Islet precursor cell (in vitro differentiated cells): Measurements from ENCODE around the gene STARD8.

Experiments
- DNase-seq: peaks from one replicate; pipeline ENCODE4 v3.0.0-alpha.2; 2018

Gene STARD8

DNA sequence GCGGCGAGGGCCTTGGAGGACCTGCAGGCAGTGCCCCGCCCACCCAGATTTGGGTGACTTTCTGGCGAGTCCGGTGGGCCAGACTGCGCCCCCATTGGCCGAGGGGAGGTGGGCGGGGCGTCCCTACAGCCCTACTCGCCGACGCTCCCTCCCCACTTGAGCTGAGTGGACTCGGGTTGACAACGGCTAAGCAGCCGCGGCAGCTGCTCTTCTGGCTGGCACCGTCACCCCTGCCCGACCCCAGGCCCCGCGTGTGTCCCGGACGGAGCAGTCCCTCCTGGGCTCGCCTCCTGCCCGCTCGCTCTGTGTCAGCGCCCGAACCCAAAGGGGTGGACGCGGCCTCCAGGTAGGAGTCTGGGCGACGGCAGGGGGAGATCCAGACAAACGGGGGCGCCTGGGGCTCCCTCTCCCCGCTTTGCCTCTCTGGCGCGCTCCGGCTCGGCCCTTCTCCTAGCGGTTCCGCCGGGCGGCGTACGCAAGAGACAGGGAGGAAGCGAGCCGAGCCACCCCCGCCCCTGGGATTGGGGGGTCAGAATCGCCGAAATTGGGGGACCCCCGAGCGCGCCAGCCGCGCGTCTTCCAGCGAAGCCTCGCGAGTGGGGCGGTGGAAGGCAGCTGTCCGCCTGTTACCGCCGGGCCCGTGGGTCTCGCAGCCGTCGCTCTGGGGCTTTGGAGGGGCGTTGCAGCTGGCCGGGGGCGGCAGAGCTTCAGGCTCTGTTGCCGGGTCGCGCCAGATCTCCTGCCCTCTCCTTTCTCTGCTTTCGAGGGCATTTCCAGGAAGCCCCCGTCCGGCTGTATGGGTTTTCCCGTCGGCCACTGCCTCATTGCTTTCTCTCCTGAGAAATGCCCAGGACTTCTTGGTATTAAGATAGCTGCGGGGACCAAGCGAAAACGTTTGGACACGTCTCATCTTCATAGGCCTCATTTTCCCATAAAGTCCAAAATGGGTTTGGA, 46.3 kb downstream of the STARD8 start:
- DNase-seq: peak; percentile 91

DNA sequence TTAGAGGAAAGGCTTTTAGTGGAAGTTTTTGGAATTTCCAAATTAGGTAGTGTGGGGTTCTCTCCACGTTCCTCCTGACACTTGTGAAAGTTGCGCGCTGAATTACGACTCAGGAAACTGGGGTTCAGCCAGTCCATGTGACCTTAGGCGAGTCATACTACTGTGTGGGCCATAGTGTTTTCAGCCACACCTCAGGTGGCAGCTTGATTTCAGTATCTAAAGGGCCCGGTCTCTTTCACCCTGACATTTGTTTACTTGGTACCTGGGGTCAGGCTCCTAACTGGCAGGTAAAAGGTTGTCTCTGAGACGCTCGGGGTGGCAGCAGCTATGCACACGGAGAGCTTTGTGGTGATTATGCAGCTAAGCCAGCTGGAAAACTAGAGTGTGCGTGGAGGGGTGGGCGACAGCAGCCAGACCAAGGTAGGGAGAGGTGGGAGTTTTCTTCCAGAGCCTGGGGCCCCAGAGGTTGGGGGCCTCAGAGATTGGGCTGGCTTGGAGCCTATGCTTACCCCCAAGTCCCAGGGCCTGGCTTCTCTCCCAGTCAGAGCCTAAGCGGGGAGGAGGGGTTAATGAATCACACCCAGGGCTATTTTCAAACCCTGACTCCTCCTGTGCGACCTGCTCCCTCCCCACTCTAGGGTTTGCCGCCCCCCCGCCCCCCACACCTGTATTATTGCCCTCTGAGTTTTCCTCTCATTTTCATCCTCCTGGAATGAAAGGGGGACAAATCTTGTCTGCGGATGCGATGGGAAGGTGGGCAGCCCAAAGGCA, 47.2 kb downstream of the STARD8 start:
- no peak for DNase-seq

DNA sequence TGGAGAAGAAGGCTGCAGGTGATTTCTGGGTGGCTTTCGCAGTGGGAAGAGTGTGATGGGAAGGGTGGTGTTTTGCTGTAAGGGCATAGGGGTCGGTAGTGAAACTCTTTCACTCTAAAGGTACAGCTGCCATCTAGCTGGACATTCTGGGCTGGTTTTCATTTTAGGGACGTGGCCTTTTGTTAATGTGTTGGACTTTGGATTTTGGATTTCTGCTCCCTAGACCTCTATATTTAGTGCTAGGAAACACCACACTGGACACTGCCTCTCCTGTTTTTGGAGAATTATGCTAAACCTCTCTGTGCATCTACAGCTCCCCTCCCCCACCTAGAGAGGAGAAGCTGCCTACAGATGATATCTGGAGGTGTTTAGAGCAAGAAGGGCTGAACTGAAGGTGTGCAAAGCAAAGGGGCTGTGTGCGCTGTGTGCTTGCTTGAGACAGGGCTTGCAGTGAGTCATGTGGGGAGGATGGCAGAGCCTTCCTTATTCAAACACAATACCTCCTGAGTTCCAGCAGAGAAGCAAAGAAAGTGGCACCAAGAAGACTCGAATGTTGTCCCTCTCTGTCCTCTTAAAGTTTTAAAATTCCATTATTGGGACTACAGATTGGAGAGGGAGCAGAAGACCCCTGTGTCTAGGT, 47.9 kb downstream of the STARD8 start:
- no peak for DNase-seq

DNA sequence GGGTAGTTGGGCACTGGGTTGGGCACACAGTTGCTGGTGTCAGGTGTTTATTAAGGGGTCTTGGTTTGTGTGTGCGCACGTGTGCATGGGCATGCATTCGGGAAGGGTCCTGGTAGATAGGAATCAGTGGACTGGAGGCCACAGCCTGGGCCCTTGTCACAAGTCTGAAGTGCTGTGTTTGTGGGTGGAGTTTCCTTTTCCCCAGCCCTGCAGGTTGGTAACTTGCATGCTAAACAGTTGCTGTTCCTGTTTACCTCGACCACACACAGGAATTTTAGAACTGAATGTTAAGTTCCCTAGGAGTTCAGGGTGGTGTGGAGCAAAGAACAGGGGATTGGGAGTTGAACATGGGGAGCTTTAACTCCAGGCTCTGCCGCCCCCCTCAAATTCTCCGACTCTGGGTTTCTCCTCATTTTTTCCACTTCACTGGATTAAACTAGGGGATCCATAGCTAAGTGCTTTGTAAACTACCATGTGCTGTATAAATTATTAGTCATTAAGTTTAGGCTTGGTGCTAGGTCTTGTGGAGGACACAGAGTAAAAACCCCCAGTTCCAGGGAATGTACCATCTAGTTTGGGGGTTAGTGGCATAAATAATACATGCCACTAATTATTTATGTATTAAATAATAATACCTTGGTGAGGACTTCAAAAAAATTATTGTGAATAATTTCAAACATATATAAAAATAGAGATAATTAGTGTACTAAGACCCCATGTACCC, 49.0 kb downstream of the STARD8 start:
- DNase-seq: no peak

DNA sequence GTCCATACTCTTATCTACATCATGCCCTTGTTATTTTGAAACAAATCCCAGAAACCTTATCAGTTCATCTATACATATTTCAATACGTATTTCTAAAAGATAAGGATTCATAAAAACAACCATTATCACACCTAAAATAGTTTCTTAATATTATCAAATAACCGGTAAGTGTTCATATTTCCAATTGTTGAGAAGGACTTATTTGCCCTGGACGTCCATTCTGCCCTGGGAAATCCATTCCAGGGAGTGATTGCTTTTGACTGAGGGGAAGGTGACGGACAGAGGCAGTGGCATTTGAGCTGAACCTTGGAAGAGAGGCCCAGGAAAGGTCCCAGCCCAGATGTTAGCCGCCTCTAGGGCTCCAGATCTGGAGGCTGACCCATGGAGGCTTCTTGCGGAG, 49.6 kb downstream of the STARD8 start:
- DNase-seq: no peak

DNA sequence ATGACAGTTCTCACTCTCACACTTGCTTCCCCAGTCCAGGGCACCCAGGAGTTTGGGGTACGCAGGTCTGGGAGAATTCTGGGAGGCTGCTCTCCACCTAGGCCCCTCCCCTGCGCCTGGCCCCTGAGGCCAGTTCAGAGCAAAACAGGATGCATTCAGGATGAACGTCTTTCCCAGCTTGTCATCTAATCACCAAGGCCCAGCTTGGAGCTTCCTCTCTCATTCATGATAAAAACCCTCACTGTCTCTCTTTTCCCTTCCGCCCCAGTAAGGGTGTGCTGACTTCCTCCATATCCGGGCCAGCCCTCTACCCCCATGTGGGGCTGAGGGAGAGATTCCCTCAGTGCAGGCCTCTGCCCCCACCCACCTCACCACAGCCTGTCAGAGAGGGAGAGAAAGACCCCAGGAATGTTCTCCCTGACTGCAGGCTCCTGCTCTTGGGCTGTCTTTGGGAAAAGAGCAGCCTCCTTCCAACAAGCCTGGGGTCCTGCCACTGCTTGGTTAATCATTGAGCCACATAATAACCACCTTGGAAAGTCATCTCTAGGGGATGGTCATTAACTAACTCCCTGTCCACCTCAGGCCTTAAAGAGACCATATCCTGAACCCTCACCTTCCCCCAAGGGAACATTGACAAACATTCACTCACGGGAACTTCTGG, 50.1 kb downstream of the STARD8 start:
- no peak for DNase-seq

DNA sequence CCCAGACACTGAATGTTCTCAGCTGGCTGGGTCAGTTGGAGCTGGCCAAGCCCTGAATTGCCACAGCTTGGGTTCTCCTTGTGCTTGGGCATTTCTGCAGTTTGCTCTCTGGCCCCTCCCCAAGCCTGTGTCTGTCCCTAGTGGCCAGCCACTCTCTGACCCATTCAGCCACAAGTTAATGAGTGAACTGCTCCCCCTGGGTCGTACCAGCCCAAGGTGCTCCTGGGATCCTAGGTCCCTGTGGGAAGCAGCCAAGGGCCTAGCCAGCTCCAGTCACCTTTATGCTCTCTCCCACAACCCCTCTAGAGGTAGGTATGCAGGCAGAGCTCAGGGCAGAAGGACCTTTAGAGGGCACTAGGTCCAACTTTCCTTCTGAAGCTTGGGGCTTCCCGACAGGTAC, 51.5 kb downstream of the STARD8 start:
- no peak for DNase-seq

DNA sequence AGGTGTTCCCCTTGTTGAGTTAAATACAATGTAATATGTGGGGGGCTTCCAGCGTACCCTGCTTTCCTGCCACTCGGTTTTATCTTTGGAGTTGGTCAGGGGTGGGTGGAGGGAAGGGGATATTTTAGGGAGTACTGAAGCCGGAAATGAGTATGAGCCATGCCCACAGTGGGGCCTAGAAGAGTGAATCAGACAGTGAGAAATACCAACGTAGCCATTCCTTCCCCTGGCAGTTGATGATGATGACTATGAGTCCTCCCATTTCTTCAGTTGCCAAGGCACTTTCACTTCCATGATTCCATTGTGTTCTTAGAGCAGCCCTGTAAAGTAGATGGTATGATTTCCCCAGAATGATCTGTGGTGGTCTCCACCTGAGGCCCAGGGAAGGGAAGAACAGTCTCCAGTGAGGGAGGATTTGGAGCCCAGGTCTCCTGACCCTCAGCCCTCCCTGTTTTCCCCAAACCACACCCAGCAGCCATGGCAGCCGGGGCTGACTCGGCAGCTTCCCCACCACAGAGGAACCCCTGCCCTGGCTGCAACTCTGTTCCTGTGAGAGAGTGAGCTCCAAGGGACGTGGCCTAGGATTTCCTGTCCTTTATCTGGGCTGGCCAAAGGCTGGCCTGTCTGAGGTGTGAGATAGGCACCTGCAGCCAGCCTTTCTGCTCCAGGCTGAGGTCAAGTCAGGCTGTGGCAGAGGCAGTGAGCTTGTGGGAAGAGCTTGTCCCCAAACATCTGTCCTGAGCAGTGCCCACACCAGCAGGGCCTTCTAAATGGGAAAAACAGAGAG, 52.7 kb downstream of the STARD8 start:
- no peak for DNase-seq

DNA sequence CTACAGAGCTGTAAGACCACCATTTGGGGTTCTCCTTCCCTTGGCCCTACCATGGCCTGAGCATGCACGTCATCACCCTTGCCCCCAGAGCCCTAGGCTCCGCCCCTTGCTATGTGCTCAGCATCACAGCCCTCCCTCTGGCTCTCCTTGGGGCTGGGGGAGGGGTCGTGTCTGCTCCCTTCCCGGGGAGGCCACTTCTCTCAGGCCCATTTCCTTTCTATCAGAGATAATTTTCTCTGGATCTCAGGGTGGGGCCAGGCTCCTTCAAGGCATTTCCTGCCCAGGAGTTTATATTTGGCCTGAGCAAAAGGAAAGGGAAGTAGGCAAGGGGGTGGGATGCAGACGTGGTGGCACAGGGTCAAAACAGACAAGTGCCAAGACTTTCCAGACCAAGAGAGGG, 55.9 kb downstream of the STARD8 start:
- DNase-seq: no peak

DNA sequence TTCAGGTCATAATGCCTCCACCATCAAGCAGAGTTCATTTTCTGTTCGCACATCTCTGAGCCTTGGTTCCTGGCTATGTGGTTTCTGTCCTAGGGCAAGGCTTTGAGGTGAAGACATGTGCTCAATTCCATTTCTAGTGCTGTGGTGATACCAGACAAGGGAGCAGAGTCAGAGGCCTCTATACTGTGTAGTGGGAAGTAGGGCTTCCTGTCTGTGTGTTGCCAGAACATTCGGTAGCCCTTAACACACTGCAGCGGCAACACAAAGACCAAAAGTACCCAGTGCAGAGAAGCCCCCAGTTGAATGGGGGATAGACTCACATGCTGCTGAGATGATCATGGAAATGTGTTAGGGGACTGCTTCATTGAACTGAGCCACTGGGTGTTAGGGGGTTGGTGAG, 56.4 kb downstream of the STARD8 start:
- no peak for DNase-seq

DNA sequence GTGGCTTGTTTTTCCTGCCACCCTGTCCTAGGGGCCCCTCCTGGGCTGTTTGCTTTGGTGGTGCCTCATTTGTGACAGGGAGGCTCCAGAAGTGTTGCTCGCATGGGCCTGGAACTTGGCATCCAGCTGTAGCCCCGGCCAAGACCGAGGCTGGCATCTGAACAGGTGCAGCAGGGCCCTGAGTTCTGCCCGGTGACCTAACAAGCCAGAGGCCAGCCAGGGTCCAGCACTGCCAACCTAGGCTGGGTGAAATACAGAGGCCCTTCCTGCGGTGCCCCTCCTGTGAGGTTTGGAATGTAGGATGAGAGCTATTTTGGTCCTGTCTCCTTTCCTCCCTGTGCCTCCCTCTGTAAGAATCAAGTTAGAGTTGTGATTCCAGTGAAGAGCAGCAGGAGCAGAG, 58.5 kb downstream of the STARD8 start:
- DNase-seq: no peak

DNA sequence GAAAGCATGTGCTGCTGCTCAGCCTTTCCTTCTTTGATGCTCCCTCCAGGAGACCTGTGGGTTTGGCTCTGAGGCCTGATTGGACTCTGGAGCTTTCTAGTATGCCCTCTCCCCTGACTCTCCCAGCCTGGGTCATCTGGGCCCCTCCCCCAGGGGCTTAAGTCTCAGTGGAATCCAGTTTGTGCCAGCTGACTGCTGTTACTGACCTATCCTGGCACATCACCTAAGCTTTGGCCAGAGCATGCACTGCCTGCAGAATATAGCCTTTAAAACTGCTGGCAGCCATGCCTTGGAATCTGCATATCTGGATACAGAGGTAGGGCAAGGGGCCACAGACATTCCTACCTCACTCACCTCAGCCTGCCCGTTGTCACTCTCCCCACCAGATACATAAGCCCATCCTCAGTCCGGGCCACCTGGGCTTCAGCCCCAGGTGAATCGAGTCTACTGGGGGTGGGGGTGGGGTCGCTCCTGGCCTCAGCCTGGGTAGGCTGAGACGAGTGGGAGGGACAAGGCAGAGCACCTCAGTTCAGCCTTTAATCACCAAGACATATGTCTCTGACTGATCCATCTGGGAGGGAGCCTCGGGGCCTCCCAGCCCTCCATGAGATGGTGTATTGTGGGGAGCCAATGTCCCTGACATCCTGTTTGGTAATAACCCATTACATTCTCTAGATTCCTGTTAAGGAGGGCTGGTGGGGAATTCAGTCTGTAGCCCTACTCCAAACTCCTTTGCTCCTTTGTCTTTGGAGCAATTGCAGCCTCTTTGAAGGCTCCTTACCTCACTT, 61.2 kb downstream of the STARD8 start:
- peak; percentile 88 for DNase-seq

DNA sequence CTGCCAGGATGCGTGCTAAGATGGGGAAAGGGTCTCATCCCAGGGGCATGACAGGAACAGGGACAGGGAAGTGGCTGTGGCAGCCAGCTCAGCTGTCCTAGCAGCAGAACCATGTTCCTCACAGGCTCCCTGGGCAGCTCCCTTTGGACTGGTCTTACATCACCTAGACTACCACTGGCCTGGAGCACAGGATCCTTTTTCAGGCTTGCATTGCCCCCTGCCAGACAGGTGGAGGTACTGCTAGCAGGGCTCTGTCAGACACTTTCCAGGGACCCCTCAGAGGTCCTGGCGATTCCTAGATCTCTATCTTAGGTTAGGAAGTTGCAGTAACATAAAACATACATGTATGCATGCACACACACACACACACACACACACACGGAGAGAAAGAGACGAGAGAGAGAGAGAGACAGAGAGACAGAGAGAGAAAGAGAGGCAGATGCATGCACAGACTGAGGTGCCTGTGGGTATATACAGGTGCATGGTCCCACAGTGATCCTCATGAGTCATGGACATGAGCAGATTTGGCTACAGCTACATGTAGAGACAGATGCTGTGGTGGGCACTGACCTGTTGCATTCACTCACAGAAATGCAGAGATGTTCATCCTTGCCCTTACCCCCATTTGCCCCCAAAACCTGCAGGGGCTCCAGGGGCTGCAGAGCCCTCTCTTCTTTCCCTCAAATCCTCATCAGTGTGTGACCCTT, 63.6 kb downstream of the STARD8 start:
- peak; percentile 84 for DNase-seq

DNA sequence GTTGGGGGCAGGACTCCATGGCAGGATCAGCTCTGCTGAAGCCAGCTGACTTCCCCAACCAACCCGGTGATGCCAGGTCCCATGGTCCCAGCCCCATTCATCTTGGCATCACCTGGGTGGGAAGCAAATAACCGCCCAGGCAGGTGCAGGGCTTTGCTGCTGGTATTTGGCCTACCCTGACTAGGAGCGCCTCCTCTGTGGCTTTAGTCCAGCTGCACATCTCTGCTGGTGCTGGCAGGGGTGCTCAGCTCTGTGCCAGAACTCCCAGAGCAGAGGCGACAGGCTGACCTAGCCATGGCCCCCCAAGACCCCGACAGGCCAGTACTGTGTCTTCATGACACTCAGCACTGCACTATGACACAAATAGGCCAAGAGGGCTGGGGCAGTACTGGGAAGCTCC, 64.4 kb downstream of the STARD8 start:
- DNase-seq: no peak

DNA sequence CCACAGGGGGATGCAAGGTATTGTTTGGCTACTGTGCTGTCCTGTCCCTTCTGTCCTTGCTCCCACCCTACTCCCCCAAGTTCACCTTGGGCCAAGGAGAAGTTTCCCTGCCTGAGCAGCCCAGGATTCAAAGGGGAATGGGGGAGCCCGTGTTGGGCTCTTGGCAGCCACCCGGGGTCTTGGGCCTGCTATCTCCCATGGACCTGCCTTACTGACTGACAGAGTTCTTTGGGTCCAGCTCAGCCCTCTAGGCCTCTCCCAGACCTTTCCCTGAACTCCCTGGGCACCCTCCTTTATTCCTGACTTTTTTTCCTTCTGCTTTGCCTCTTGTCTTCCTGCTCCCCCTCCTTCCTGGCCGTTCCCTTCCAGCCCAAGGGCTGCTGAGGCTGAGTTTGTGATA, 67.4 kb downstream of the STARD8 start:
- no peak for DNase-seq

DNA sequence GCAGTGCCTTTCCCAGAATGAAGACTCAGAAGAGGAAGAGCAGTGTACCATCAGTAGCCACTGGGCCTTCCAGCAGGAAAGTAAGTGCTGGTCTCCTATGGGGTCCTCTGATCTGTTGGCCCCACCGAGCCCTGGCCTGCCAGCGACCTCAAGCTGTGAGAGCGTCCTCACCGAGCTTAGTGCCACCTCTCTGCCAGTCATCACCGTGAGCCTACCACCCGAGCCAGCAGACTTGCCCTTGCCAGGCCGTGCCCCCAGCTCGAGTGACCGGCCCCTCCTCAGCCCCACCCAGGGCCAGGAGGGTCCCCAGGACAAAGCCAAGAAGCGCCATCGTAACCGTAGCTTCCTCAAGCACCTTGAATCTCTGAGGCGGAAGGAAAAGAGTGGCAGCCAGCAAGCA, 69.7 kb downstream of the STARD8 start:
- no peak for DNase-seq

DNA sequence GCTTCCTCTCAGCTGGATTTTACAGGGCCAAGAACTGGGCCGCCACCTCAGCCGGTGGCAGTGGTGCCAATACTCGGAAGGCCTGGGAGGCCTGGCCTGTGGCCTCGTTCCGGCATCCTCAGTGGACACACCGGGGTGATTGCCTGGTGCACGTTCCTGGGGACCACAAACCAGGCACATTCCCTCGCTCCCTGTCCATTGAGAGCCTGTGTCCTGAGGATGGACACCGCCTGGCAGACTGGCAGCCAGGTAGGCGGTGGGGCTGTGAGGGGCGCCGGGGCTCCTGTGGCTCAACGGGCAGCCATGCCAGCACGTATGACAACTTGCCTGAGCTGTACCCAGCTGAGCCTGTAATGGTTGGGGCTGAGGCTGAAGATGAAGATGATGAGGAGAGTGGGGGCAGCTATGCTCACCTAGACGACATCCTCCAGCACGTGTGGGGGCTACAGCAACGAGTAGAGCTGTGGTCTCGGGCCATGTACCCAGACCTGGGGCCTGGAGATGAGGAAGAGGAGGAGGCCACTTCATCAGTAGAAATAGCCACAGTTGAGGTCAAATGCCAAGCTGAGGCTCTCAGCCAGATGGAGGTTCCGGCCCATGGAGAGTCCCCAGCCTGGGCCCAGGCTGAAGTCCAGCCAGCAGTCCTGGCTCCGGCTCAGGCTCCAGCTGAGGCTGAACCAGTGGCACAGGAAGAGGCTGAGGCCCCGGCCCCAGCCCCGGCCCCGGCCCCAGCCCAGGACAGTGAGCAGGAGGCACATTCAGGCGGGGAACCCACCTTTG, 70.4 kb downstream of the STARD8 start:
- no peak for DNase-seq

DNA sequence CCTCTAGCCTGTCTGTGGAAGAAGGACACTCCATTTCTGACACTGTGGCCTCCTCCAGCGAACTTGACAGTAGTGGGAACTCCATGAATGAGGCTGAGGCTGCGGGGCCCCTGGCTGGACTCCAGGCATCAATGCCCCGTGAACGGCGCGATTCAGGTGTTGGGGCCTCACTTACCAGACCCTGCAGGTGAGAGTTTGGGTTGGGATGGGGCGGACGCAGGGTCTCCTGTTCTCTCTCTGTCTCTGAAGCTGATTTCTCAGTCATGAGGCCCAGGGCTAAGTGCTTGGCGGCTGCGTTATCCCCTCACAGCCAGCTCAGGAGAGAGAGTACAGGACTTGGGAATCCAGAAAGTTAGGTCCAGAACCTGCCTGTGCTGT, 71.0 kb downstream of the STARD8 start:
- DNase-seq: no peak

DNA sequence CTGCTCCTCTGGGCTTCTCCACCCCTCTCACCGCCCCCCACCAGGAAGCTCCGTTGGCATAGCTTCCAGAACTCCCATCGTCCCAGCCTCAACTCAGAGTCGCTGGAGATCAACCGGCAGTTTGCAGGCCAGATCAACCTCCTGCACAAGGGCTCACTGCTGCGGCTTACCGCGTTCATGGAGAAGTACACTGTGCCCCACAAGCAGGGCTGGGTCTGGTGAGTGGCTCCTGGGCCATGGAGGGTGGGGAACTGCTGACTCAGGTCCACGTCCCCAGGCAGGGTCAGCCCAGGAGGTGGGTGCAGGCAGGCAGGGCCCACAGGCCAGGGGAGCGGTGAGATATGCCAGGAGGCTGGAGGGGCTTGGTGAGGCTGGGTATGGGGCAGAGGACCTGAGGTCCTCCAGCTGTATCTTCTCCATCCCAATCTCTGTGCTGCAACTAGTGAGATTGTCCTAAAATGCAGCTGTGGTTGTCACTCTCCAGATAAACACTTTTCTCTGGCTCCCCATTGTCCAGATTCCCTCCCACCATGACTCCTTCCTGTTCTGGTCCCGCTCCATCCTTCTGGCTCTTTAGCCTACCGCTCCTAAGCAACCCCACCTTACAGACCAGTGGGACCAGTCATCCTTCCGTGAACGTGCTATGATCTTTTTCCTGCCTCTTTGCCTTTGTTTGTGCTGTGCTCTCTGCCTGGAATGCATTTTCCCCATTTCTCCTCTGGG, 71.9 kb downstream of the STARD8 start:
- no peak for DNase-seq
